ENCODE data around the gene CKS2. TPM values are rescaled to one million over a fixed set of nuclear protein-coding genes. Genes with fewer than 3 reads are reported as not detected.

CKS2 gene
- total RNA-seq, 1 experiment from 2014 or later, result 132 TPM

GRCh38 chr9:89315482-89315881 lies 4.5 kb downstream of the CKS2 start:
- in situ Hi-C loops (cut with HindIII; ENCODE audit: low pct_unique_long_range_greater_than_20kb, low sequenced_read_pairs), result no loop called here
- TF ChIP-seq POLR2AphosphoS5 (IDR thresholded peaks at IDR 0.05; ENCODE audit: low read depth, low read length) (no peak), CTCF (IDR thresholded peaks at IDR 0.05) (no peak), SIN3A (IDR thresholded peaks at IDR 0.05; ENCODE audit: borderline replicate concordance, insufficient read depth, low read depth, low read length) (no peak), REST (IDR thresholded peaks at IDR 0.05; ENCODE audit: insufficient read depth in 1 of 2, low read depth in 2 of 2, low read length in 1 of 2) (no peak), TCF7L2 (IDR thresholded peaks at IDR 0.05; ENCODE audit: low read depth, low read length) (no peak)
- Histone ChIP-seq H3K27me3 (ENCODE audit: control insufficient read depth, insufficient read depth, low read length) (no peaks in the 10 kb centered on the region), H3K9me3 (ENCODE audit: control insufficient read depth, insufficient read depth, low read depth, low read length) (no peaks in the 10 kb centered on the region), H3K36me3 (ENCODE audit: control insufficient read depth, insufficient read depth, low read length) (peaks cover 49% of the 10 kb centered on the region), H3K4me3 (ENCODE audit: low read depth in 2 of 2, low read length in 2 of 2) (peak overlapping the region in 1 of 2 experiments; percentile 92; a peak in 1 of 4 replicates), H3K4me1 (ENCODE audit: control insufficient read depth, insufficient read depth, low read length) (peaks cover 29% of the 10 kb centered on the region), H3K27ac (ENCODE audit: low read length) (no peak overlapping the region; the same call in 1 of the 2 replicates)
- DNase-seq (ENCODE audit: low read depth, low spot score) (no peak), ATAC-seq (no peak)
- ChIA-PET POLR2A (no interaction called here), CTCF (no interaction called here)
- no TSS peak for BruUV-seq (replicated peaks)
- intact Hi-C loops (cut with micrococcal nuclease; ENCODE audit: unreplicated experiment), result no loop called here

- in situ Hi-C loops (cut with HindIII; ENCODE audit: low pct_unique_long_range_greater_than_20kb, low sequenced_read_pairs), result no loop called here
- TF ChIP-seq REST (IDR thresholded peaks at IDR 0.05; ENCODE audit: insufficient read depth in 1 of 2, low read depth in 2 of 2, low read length in 1 of 2) (no peak), POLR2AphosphoS5 (IDR thresholded peaks at IDR 0.05; ENCODE audit: low read depth, low read length) (peak; percentile 51; the same call in 1 of the 2 replicates)
- intact Hi-C loops (cut with micrococcal nuclease; ENCODE audit: unreplicated experiment), result no loop called here
Measured at GRCh38 chr9:89317282-89317681, 6.3 kb downstream of the CKS2 start.

More at GRCh38 chr9:89317282-89317681, 6.3 kb downstream of the CKS2 start:
- CTCF ChIA-PET, result no interaction called here
- no TSS peak for BruUV-seq (replicated peaks)
- H3K36me3 ChIP-seq (ENCODE audit: control insufficient read depth, insufficient read depth, low read length), result peaks cover 44% of the 10 kb centered on the region
- DNase-seq (ENCODE audit: low read depth, low spot score) (no peak), ATAC-seq (no peak)
- H3K9me3 ChIP-seq (ENCODE audit: control insufficient read depth, insufficient read depth, low read depth, low read length), result no peaks in the 10 kb centered on the region
- H3K4me3 ChIP-seq (ENCODE audit: low read depth in 2 of 2, low read length in 2 of 2), result peak overlapping the region; percentile 47 to 63
- H3K4me1 ChIP-seq (ENCODE audit: control insufficient read depth, insufficient read depth, low read length), result peaks cover 29% of the 10 kb centered on the region
- H3K27me3 ChIP-seq (ENCODE audit: control insufficient read depth, insufficient read depth, low read length), result no peaks in the 10 kb centered on the region
- POLR2A ChIA-PET, result no interaction called here
- peak overlapping the region; percentile 95 for H3K27ac ChIP-seq (ENCODE audit: low read length)
